Measurements from ENCODE around the gene GNAQ. TPM values are rescaled to one million over a fixed set of nuclear protein-coding genes. Genes with fewer than 3 reads are reported as not detected.

GNAQ gene
- polyA plus RNA-seq, 3 donors: 8.3 to 51.0 (median 9.6) TPM

DNA sequence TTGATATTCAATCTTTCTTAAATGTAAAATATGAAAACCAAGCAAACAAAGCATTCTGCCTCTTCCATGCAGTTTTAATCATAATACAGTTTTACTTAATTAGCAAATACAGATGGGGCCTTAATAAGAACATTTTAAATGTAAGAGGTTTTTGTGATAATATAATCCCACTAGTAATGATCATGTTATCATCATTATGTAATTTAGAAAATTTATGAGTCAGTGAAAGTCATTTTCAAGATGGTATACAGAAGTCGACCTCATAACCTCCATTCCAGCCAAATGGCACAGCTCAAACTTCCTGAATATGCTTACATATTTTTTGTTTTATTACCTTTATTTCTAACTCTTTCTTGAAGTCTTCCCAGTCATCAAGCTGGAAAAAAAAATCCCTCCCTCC is 281.3 kb downstream of the GNAQ start:
- intact Hi-C loops (cut with micrococcal nuclease): no loop called here
- no peak overlapping the region for H3K4me3 Mint-ChIP-seq
- H3K9ac ChIP-seq (ENCODE audit: insufficient read depth, low read length, poor library complexity, severe bottlenecking): no peak overlapping the region
- no peak overlapping the region for H3K4me3 ChIP-seq (replicated peaks in 1 of 3; ENCODE audit: low read depth in 2 of 3, low read length in 3 of 3)
- H3K9me3 ChIP-seq (replicated peaks in 1 of 2; ENCODE audit: control insufficient read depth in 1 of 2, insufficient read depth in 1 of 2, low read length in 2 of 2): no peaks in the 10 kb centered on the region
- H3K36me3 Mint-ChIP-seq: peaks cover 18 to 29% of the 10 kb centered on the region in 2 donors
- peaks cover 24% of the 10 kb centered on the region for H3K4me1 Mint-ChIP-seq
- no peaks in the 10 kb centered on the region for H3K9me3 Mint-ChIP-seq
- H4K20me1 ChIP-seq (ENCODE audit: insufficient read depth, low read length): peaks cover 94% of the 10 kb centered on the region
- no peak overlapping the region for H3K27ac ChIP-seq (ENCODE audit: low read depth in 1 of 2, low read length in 2 of 2)
- H2AFZ ChIP-seq (ENCODE audit: insufficient read depth, low read depth, low read length, poor library complexity, severe bottlenecking): no peak overlapping the region
- DNase-seq: no peak
- no peaks in the 10 kb centered on the region for H3K27me3 ChIP-seq (ENCODE audit: control insufficient read depth in 2 of 2, insufficient read depth in 2 of 2, low read length in 2 of 2)
- H3K4me2 ChIP-seq (replicated peaks; ENCODE audit: extremely low read depth, low read length, poor library complexity, severe bottlenecking): no peak overlapping the region
- H3K79me2 ChIP-seq (ENCODE audit: insufficient read depth, low read length): peaks cover 41% of the 10 kb centered on the region
- H3K36me3 ChIP-seq (replicated peaks in 1 of 2; ENCODE audit: control insufficient read depth in 1 of 2, insufficient read depth in 2 of 2, low read length in 2 of 2): peaks cover 7 to 53% of the 10 kb centered on the region in 2 donors
- H3K27me3 Mint-ChIP-seq (ENCODE audit: low read depth in 3 of 3): no peaks in the 10 kb centered on the region
- H3K27ac Mint-ChIP-seq: peak overlapping the region in 1 of 7 donors; percentile 14
- no CpG with 5 or more reads among the region's 1 CpG for WGBS (ENCODE audit: insufficient coverage)
- TF ChIP-seq, protein P1, sequence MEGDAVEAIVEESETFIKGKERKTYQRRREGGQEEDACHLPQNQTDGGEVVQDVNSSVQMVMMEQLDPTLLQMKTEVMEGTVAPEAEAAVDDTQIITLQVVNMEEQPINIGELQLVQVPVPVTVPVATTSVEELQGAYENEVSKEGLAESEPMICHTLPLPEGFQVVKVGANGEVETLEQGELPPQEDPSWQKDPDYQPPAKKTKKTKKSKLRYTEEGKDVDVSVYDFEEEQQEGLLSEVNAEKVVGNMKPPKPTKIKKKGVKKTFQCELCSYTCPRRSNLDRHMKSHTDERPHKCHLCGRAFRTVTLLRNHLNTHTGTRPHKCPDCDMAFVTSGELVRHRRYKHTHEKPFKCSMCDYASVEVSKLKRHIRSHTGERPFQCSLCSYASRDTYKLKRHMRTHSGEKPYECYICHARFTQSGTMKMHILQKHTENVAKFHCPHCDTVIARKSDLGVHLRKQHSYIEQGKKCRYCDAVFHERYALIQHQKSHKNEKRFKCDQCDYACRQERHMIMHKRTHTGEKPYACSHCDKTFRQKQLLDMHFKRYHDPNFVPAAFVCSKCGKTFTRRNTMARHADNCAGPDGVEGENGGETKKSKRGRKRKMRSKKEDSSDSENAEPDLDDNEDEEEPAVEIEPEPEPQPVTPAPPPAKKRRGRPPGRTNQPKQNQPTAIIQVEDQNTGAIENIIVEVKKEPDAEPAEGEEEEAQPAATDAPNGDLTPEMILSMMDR (IDR thresholded peaks at IDR 0.05): no peak
- H3K4me1 ChIP-seq (ENCODE audit: control insufficient read depth in 1 of 2, insufficient read depth in 2 of 2, low read length in 2 of 2): no peaks in the 10 kb centered on the region

- intact Hi-C loops (cut with micrococcal nuclease): no loop called here
- H3K9ac ChIP-seq (ENCODE audit: insufficient read depth, low read length, poor library complexity, severe bottlenecking): no peak overlapping the region
- H2AFZ ChIP-seq (ENCODE audit: insufficient read depth, low read depth, low read length, poor library complexity, severe bottlenecking): no peak overlapping the region
- Mint-ChIP-seq H3K27me3 (ENCODE audit: low read depth in 3 of 3) (no peaks in the 10 kb centered on the region), H3K36me3 (peaks cover 29 to 35% of the 10 kb centered on the region in 2 donors), H3K4me3 (no peak overlapping the region), H3K9me3 (no peaks in the 10 kb centered on the region), H3K4me1 (peaks cover 20% of the 10 kb centered on the region), H3K27ac (no peak overlapping the region)
- H3K4me2 ChIP-seq (replicated peaks; ENCODE audit: extremely low read depth, low read length, poor library complexity, severe bottlenecking): no peak overlapping the region
- H3K4me3 ChIP-seq (replicated peaks in 1 of 3; ENCODE audit: low read depth in 2 of 3, low read length in 3 of 3): no peak overlapping the region
- H4K20me1 ChIP-seq (ENCODE audit: insufficient read depth, low read length): peaks cover 94% of the 10 kb centered on the region
- TF ChIP-seq, protein P1 (IDR thresholded peaks at IDR 0.05): no peak
- H3K4me1 ChIP-seq (ENCODE audit: control insufficient read depth in 1 of 2, insufficient read depth in 2 of 2, low read length in 2 of 2): no peaks in the 10 kb centered on the region
- peaks cover 5 to 36% of the 10 kb centered on the region in 2 donors for H3K36me3 ChIP-seq (replicated peaks in 1 of 2; ENCODE audit: control insufficient read depth in 1 of 2, insufficient read depth in 2 of 2, low read length in 2 of 2)
- H3K27ac ChIP-seq (ENCODE audit: low read depth in 1 of 2, low read length in 2 of 2): no peak overlapping the region
- H3K27me3 ChIP-seq (ENCODE audit: control insufficient read depth in 2 of 2, insufficient read depth in 2 of 2, low read length in 2 of 2): no peaks in the 10 kb centered on the region
- no peaks in the 10 kb centered on the region for H3K9me3 ChIP-seq (replicated peaks in 1 of 2; ENCODE audit: control insufficient read depth in 1 of 2, insufficient read depth in 1 of 2, low read length in 2 of 2)
- DNase-seq: no peak
- H3K79me2 ChIP-seq (ENCODE audit: insufficient read depth, low read length): peaks cover 44% of the 10 kb centered on the region
These were observed 283.3 kb downstream of the GNAQ start for GRCh38 chr9:77748214-77748772.

All from CD14-positive monocyte (primary cell).